T-helper 9 cell (primary cell): Measurements from ENCODE around the gene KNOP1.

Source experiments
- DNase-seq: peaks from one replicate; pipeline ENCODE4 v3.0.0-alpha.2; 2020

The KNOP1 gene

DNA sequence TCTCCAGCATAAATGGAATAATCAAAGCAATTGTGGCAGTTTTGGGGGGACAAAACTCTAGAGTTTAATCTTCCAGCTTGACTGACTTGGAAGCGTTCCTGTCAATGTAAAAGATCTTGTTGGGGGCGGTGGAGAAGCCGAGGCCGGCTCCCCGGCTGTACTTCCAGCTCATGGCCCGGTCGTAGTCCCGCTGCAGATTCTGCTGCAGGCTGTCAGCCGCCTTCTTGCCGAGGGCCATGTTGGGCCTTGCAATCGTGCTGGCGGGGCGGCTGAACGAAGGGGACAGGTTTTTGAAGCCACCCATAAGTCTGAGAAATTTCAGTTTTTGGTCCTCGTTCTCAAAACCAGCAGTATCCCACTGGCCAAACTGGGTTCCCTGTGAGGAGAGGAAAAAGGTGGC, 11.2 kb downstream of the KNOP1 start:
- DNase-seq, result no peak

DNA sequence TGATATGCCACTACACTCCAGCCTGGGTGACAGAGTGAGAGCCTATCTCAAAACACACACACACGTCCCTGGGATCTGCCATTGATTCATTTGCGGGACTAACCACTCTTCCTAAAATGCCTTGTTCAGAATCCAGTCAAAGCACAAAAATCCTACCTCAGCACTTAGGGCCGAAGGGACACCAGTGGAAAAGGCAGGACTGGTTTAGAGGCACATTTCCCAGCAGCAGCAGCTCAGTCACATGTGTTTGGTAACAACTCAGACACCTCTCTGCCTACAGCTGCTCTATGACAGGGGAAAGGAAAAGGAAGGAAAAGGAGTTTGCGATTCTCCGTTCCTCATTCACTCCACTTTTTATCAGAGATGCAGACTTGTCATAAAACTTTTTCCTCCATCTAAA, 12.2 kb downstream of the KNOP1 start:
- no peak for DNase-seq

DNA sequence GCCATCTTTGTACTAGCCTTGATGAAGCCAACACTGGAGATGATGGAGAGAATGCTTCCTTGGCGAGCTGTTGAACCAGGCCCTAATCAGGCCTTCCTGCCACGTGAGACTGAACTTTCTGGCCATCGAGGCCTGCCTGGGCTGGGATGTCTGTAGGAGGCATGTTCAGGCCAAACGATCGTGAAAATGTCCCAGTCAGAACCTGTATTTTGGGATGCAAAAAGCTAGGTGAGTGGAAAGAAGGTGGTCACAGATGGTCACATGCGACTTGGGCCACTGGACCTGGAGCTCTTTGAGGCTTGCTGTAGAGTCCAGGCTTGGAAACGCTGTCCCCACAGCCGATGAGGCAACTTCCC, 12.9 kb downstream of the KNOP1 start:
- no peak for DNase-seq

DNA sequence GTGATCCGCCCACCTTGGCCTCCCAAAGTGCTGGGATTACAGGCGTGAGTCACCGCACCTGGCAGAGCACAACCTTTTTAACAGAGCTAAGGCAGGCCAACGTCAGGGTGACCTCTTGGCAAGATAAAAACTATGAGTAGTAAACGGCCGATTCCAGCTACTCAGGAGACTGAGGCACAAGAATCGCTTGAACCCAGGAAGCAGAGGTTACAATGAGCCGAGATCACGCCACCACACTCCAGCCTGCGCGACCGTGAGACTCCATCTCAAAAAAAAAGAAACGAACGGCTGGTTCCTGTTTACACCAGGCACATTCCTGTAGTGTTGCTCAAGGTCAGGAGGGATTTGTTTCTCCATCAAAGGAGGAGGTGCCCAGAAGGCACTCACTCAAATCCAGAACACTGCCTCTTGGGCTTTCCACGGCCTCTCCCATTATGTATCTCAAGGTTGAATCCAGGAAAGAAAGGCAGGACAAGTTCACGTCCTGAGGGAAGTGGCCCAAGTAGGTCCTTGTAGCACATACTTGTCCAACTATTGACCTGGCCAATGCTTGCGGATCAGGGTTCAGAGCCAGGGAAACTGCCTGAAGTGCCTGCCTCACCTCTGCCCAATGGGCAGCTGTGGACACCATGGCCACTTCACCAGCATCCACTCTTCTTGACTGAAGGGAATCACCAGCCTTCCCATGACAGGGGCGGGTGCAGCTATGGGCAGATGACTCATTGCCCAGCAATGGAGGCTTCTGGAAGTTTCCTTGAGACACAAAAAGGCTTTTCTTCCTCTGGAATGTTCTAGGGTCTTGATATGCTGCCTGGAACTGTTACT, 13.5 kb downstream of the KNOP1 start:
- no peak for DNase-seq

DNA sequence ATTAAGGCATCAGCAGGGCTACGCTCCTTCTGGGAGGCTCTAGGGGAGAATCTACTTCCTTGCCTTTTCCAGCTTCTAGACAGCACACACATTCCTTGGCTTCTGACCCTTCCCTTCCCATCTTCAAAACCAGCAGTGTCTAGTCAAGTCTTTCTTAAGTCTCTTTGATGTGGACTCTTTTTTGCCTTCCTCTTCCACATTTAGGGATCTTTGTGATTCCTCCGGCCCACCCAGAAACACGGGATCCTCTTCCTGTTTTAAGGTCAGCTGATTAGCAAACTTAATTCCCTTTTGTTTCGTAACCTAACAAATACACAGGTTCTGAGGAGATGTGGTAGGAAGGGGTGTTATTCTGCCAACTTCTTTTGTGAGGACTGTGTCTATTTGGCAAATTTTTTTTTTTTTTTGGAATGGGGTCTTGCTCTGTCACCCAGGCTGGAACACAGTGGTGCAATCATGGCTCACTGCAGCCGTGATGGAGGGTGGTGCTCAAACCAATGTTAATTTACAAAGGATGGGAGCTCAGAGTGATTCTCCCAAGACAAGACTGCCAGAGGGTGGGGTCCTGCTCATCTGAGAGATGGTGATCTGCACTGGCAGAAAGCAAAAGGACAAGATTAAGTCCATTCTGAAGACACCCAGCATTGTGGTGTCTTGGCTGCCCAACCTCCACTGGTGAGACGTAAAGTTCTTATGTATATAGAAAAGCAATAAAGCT, 14.7 kb downstream of the KNOP1 start:
- no peak for DNase-seq

DNA sequence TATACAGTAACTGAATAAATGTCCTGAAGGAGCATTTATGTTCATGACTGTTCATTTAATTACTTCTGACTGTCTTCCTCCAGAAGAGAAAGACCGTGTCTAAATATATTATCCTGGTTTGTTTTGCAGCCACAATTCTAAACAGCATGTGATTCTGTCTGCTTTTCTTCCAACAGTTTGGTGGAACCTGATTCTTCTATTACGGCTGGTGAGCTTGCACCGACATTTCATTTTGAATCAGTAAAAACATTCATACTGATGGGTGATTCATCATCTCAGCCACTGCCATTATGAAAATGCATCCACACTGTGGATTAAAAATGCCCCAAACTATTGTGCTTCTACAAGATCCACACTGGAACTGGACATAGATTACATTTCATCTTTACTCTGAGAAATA, 16.9 kb downstream of the KNOP1 start:
- DNase-seq, result no peak

DNA sequence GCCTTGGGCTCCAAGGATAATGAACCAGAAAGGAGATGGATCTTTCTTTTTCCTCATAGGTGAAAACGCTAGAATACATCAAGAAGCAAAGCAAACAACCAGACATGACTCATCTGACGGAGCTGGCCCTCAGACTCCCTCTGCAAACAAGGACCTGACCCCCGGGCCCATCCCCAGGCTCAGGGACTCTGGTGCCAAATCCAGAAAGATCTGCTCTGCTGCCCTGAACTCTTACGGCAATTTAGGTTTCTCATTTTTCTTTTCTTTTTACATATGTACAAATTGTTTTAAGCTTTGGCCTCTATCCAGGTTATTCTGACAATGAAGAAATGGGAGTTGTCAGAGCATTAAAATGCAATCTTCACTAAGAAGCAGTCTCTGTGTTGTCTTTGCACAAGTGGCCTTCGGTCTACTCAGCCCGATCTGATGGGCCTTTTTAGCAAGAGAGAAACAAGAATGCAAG, 17.7 kb downstream of the KNOP1 start:
- DNase-seq, result no peak

DNA sequence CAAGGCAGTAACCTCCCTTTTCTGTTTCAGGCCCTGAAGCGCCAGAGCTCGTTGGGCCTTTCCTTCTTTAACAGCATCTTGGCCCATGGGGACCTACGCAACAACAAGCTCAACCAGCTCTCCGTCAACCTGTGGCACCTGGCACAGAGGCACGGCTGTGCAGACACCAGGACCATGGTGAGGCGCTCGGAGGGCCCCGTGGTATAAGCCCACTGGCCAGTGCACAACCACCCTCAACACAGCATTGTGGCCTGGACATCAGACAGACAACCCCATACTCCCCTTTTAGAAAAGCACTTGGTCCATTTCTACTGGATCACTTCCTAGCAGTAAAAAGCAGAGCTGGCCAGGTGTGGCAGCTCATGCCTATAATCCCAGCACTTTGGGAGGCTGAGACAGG, 18.6 kb downstream of the KNOP1 start:
- DNase-seq, result no peak

DNA sequence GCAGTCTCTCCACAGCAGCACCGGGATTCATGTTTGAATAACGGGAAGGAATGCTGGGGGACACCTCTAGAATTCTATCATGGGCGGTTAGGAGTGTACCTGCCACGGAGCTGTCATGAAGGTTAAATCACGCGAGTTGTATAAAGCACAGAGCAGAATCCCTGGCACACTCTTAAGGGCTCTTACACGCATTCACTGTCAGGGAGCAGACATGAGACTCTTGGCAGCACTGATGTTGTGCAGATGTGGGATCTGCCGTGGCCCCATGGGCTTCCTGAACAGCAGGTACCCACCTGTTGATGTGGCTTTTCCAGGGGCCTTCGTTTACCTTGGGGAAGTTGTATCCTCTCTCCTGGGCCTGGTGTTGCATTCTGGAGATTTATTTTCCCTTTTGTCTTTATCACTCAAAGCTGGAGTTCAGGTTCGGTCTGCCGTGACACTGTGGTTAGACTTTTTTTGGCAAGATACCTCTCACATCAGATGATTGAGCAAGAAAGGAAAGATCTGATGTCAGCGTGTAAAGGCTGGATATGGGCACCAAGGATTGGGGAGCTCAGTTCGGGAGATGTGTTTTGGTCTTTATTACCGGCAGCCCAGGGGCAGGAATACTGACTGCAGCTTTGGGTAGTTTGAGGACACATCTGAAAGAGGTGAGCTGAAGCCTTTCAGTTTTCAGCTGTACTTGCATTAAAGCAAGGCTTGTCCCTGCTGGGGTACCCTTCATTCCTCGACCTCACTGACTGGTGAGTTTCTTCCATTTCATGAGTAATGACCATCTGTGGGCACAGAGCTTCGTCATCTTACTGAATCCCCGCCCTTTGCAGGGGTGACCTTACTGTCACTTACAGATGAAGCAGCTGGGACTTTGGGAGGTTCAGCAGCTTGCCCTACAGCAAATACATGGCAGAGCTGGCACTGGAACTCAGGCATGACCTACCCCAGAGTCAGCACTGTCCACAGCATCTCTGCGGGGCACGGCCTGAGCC, 19.3 kb downstream of the KNOP1 start:
- DNase-seq, result no peak

DNA sequence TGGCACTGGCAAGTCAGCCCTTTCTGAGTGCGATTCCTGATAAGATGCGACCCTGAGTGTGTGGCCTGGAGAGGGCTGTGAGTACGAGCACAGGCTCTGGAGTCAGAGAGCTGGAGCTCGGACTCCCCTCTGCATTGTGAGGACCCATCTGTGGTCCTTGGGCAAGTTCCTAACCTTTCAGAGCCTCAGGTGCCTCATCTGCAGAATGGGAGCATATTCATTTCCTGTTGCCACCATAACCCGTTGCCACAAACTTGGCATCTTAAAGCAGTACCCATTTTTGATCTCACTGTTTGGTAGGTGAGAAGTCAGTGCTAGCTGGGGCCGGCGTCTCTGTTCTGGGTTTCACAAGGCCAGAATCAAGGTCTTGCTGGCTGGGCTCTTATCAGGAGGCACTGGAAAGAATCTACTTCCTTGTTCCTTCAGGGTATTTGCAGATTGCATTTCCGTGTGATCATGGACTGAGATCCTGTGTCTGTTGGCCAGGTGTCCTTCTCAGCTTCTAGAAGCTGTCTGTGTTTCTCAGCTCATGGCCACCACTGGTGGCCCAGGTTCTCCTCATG, 20.2 kb downstream of the KNOP1 start:
- no peak for DNase-seq

DNA sequence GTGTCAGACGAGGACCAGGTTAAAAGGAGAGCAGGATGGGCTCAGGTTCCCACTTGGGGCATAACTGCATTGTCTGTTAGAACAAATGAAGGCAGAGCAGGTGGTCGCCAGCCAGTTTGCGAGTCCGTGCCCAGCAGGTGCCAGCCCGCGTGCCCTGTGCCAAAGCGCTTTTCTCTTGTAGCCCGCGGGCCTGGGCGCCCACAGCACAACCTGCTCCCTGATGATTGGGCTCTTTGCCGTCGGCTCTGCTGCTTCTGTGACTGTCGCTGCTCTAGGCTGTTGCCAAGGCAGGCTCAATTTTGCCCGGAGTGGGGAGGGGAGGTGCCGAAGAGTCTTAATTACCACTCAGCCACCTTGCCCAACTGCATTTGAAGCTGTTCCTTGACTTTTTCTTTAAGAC, 21.1 kb downstream of the KNOP1 start:
- DNase-seq, result no peak

DNA sequence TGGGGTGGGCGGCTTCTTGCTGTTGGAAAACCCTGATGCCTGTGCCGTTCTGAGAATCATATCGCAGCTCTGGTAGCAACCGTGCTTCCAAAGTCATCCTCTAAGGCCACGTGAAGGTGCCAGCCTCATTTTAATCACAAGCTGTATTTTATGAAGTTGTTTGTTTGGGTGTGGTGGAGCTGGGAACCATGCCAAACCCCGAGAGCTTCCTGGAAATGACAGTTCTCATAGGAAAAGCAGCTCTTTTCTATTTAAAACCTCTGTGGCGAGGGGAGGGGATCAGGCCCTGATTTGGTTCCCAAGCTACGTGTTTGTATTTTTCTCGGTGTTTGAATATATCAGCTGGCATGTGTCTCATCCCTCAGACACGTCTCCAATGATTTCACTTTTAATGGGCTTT, 21.7 kb downstream of the KNOP1 start:
- peak; percentile 21 for DNase-seq

DNA sequence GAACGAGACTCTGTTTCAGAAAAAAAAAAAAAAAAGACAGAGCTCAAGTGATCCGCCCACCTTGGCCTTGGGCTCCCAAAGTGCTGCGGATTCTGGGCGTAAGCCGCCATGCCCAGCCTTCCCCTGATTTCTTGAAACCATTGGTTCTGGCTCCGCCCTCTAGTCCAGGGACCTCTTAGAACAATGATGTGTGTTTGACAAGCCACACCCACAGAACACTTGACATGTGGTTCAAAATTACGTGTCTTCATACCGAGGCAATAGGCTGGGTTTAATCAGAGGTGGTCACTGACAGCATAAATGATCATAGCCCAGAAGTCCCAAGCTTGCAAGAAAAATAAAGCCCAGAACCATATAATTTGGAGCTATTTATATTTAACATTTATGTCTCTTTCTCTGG, 23.0 kb downstream of the KNOP1 start:
- no peak for DNase-seq

DNA sequence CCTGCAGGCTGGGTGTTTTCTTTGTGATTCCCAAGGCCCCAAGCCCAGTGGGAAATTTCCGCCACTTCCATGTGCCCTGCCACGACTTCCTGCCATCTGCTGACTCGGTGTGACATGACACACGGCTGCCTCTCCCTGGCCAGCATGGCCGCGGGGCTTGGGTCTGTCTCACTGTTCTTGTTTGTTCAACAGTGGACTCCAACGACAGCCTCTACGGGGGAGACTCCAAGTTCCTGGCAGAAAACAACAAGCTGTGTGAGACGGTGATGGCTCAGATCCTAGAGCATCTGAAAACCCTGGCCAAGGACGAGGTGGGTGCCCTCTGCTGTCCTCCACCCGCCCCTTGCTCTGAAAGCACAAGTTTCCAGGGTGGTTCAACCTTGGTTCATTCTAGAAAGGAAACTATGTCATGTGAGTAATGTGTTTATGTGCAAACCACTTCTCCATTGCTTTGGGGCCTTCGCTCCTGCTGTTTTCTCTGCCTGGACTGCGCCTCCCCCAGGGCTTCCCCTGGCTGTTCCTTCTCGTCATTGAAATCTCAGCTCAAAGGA, 26.8 kb downstream of the KNOP1 start:
- no peak for DNase-seq

DNA sequence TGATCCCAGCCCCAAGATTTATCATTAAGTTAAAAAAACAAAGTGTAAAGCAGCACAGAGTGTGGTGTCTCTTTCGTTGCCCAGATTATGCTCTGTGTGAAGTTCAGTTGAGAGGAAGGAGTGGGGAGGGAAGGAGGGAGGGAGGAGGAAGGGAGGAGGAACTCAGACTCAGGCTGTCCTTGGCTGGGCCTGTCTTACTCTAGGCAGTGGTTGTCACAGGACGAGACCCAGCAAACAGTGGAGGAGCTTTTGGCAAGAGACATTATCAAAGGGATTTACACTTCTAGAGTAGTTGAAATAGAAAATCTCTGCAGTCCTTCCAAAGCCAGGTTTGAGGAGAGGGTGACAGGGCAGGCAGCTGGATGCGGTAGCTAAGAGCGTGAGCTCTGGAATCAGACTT, 27.8 kb downstream of the KNOP1 start:
- no peak for DNase-seq

DNA sequence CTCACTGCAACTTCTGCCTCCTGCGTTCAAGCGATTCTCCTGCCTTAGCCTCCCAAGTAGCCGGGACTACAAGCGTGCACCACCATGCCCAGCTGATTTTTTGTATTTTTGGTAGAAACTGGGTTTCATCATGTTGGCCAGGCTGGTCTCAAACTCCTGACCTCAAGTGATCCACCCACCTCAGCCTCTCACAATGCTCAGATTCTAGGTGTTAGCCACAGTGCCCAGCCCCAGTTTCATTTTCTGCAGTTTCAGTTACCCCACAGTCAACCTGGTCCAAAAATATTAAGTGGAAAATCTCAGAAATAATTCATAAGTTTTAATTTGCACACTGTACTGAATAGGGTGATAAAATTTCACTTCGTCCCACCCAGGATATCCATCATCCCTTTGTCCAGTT, 28.7 kb downstream of the KNOP1 start:
- DNase-seq, result no peak

DNA sequence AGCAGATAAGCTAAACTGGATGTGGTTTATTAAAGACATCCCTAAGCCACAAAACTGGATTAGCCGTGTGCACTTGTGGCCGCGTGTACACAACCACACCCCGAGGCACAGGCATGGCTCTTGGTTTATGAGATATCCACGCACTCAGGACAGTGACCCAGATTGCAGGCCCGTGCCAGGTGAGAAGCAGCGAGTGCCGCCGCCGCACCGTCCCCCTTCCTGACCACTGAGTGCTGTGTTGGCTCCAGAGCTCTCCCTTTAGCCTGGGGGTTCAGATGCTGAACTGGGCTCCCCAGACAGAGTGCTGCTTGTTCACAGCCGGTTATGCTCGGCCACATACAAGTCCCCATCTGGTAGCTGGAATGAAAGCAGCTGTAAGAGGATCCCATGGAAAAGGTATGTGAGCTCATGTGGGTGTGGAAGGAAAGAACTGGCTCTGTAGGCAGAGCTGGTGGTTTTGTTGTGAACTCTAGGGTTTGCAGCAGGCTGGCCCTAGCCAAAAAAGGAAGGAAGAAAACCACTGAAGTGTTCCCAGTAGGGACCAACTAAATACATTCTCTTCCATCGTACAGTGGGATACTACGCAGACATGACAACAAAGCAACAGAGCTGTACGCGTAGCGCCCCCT, 29.5 kb downstream of the KNOP1 start:
- DNase-seq, result no peak

DNA sequence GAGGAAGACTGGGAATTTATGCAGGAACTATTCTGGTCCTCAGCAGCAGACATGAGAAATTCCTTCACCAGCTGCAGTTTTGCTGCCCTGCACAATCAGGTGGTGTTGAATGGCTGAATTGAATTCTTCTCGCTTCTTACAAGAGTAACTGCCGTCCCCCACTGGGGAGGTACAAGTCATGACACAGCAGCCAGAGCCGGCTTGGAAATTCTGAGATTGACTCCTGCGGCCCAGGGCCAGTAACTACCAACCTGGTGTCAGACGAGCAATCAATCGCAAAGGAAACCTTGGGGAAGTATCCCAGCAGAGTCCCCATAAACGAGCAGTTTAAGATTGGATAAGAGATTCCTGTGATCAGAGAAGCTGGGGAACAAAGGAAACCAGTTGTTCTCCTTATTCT, 30.7 kb downstream of the KNOP1 start:
- no peak for DNase-seq

DNA sequence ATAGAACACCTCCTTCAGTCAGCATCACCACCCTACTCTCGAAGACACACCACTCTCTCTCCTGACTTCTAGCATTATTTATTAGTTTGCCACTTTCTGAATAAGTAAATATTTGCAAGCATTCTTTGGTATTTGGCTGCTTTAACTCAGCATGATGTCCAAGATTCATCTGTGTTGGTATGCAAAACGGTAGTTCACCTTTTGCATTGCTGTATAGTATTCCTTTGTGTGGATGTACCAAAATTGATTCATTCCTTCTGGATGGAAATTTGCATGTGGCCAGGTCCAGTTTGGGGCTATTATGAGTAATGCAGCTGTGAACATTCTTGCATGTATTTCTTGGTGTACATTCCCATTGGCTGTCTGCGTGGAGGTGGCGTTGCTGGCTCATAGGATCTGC, 32.9 kb downstream of the KNOP1 start:
- no peak for DNase-seq

DNA sequence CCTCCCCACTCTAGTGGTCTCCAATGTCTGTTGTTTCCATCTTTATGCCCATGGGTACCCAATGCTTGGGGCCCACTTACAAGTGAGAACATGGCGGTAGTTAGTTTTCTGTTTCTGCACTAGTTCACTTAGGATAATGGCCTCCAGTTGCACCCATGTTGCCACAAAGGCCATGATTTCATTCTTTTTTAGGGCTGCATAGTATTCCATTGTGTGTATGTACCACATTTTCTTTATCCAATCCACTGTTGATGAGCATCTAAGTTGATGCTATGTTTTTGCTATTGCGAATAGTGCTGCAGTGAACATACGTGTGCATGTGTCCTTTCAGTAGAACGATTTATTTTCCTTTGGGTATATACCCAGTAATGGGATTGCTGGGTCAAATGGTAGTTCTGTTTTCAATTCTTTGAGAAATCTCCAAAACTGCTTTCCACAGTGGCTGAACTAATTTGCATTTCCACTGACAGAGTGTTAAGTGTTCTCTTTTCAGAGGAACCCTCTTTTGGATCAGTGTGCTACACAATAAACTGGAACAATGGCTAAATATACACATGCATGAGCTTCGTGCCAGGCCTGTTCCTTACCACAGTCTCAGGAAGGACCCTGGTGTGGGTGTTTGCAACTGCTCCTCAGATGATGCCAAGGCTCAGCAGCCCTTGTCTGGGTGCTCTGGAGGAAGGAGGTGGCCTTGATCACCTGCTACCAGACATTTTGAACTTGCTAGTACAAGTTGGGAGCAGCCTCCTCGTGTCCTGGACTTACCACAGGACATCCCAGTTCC, 34.4 kb downstream of the KNOP1 start:
- DNase-seq, result no peak

DNA sequence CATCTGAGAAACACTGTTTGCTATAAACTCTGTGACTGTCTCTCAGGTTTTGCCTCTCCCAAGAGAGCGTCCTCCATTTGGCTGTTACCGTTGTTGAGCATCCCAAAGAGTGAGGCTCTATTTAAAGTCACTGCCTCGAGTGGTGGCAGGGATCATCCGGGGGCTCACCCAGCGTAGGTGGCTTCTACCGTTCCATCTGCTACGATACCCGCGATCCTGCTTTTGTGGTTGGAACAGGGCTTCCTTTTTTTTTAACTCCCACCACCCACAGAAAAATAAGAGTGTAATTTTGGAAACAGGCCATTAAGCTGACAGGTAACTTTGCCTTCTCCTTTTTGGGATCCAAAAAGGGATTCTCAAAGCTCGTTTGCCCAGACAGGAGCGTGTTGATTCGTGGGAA, 36.4 kb downstream of the KNOP1 start:
- DNase-seq, result no peak
